Measurements from ENCODE around the gene ZBTB47. TPM values are rescaled to one million over a fixed set of nuclear protein-coding genes. Genes with fewer than 3 reads are reported as not detected.

Gene ZBTB47
- total RNA-seq, 2 donors from 2014 or later = 84.2 to 108 TPM

DNA sequence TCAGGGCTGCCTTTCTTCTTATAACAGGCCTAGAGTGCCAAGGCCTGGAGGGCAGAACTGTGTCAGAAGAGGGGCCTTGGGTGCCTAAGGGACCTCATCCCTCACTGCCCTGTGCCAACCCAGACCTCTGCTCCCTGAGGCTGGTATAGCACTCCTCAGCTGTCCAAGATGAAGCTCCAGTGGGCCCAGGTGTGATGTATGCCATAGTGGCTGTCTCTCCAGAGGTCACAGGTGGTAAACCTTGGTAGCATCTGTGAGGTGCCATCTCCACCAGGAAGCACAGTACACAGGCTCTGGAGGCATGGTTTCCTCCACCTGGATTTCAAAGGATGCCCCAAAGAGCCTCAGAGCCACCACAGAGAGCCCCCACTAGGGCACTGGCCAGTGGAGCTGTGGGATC, 19.6 kb downstream of the ZBTB47 start:
- Histone ChIP-seq H3K36me3 (no peaks in the 10 kb centered on the region), H3K27me3 (replicated peaks; ENCODE audit: insufficient read depth) (no peaks in the 10 kb centered on the region), H3K4me3 (no peak overlapping the region), H3K9me3 (no peaks in the 10 kb centered on the region), H3K4me1 (ENCODE audit: control insufficient read depth in 1 of 2, low read depth in 2 of 2) (peaks cover 0 to 2% of the 10 kb centered on the region in 2 donors), H3K27ac (no peak overlapping the region)
- DNase-seq (ENCODE audit: low spot score) (no peak), ATAC-seq (ENCODE audit: insufficient number of reproducible peaks, low FRiP score, low read depth) (no peak)
- TF ChIP-seq, protein P1, sequence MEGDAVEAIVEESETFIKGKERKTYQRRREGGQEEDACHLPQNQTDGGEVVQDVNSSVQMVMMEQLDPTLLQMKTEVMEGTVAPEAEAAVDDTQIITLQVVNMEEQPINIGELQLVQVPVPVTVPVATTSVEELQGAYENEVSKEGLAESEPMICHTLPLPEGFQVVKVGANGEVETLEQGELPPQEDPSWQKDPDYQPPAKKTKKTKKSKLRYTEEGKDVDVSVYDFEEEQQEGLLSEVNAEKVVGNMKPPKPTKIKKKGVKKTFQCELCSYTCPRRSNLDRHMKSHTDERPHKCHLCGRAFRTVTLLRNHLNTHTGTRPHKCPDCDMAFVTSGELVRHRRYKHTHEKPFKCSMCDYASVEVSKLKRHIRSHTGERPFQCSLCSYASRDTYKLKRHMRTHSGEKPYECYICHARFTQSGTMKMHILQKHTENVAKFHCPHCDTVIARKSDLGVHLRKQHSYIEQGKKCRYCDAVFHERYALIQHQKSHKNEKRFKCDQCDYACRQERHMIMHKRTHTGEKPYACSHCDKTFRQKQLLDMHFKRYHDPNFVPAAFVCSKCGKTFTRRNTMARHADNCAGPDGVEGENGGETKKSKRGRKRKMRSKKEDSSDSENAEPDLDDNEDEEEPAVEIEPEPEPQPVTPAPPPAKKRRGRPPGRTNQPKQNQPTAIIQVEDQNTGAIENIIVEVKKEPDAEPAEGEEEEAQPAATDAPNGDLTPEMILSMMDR (IDR thresholded peaks at IDR 0.05) = no peak

- Histone ChIP-seq H3K36me3 (no peaks in the 10 kb centered on the region), H3K4me1 (ENCODE audit: control insufficient read depth in 1 of 2, low read depth in 2 of 2) (no peaks in the 10 kb centered on the region), H3K9me3 (no peaks in the 10 kb centered on the region), H3K27me3 (replicated peaks; ENCODE audit: insufficient read depth) (no peaks in the 10 kb centered on the region), H3K4me3 (no peak overlapping the region), H3K27ac (no peak overlapping the region)
- DNase-seq (ENCODE audit: low spot score) = no peak
- TF ChIP-seq, protein P1 (IDR thresholded peaks at IDR 0.05) = no peak
- ATAC-seq (ENCODE audit: insufficient number of reproducible peaks, low FRiP score, low read depth) = no peak
These were observed 20.6 kb downstream of the ZBTB47 start for GRCh38 chr3:42674146-42674545.

DNA sequence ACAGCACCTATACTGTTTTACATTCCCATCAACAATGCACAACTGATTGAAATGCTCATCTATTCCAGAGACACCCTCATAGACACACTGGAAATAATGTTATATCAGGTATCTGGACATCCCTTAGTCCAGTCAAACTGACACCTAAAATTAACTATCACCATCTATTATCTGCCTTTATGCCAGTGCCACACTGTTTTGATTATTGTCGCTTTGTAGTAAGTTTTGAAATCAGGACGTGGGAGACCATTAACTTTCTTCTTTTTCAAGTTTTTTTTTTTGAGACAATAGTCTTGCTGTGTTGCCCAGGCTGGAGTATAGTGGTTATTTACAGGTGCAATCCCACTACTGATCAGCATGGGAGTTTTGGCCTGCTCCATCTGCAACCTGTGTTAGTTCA, 22.4 kb downstream of the ZBTB47 start:
- no peak for DNase-seq (ENCODE audit: low spot score)
- Histone ChIP-seq H3K4me1 (ENCODE audit: control insufficient read depth in 1 of 2, low read depth in 2 of 2) (no peaks in the 10 kb centered on the region), H3K9me3 (no peaks in the 10 kb centered on the region), H3K4me3 (no peak overlapping the region), H3K27me3 (replicated peaks; ENCODE audit: insufficient read depth) (no peaks in the 10 kb centered on the region), H3K27ac (no peak overlapping the region), H3K36me3 (no peaks in the 10 kb centered on the region)
- no peak for ATAC-seq (ENCODE audit: insufficient number of reproducible peaks, low FRiP score, low read depth)
- TF ChIP-seq, protein P1 (IDR thresholded peaks at IDR 0.05) = no peak

DNA sequence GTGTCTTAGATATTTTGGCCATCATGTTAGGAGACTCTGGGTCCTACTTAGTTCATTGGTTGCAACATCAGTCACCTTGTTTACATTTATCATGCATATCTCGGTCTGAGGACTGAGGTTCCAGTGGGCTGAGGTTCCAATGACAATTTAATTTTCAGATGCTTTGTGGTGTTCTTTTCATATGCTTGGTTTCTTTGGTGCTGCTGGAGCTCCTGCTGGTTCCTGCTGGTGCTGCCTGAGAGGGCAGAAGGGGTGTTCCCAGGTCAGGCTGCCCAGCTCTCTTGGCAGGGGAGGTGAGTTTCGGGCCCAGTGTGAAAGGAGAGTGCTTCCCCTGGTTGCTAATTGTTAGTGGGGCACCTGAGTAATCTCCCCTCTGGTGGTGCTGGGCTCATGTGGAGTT, 24.9 kb downstream of the ZBTB47 start:
- TF ChIP-seq, protein P1 (IDR thresholded peaks at IDR 0.05) = no peak
- Histone ChIP-seq H3K9me3 (no peaks in the 10 kb centered on the region), H3K4me3 (no peak overlapping the region), H3K4me1 (ENCODE audit: control insufficient read depth in 1 of 2, low read depth in 2 of 2) (peaks cover 2 to 7% of the 10 kb centered on the region in 2 donors), H3K36me3 (no peaks in the 10 kb centered on the region), H3K27me3 (replicated peaks; ENCODE audit: insufficient read depth) (no peaks in the 10 kb centered on the region), H3K27ac (no peak overlapping the region)
- ATAC-seq (ENCODE audit: insufficient number of reproducible peaks, low FRiP score, low read depth) (no peak), DNase-seq (ENCODE audit: low spot score) (no peak)

GRCh38 chr3:42680271-42680670, 26.8 kb downstream of the ZBTB47 start:
- Histone ChIP-seq H3K4me1 (ENCODE audit: control insufficient read depth in 1 of 2, low read depth in 2 of 2) (peaks cover 10 to 21% of the 10 kb centered on the region in 2 donors), H3K27me3 (replicated peaks; ENCODE audit: insufficient read depth) (no peaks in the 10 kb centered on the region), H3K4me3 (no peak overlapping the region), H3K27ac (no peak overlapping the region), H3K9me3 (no peaks in the 10 kb centered on the region), H3K36me3 (no peaks in the 10 kb centered on the region)
- no peak for DNase-seq (ENCODE audit: low spot score)
- TF ChIP-seq, protein P1 (IDR thresholded peaks at IDR 0.05) = no peak
- ATAC-seq (ENCODE audit: insufficient number of reproducible peaks, low FRiP score, low read depth) = no peak

All from thoracic aorta (tissue), 2 donors.